Brain microvascular endothelial cell (primary cell): Measurements from ENCODE around the gene SMARCA4.

Experiments
- DNase-seq: peaks from one replicate; pipeline ENCODE4 v3.0.0-alpha.2; 2020
- H3K27ac ChIP-seq: fragments of 250-450 bp; sonication (Bioruptor Pico); 2 replicates; pipeline ENCODE4 v1.5.1; 2020; ENCODE audit warnings: mild to moderate bottlenecking, moderate library complexity
- H3K27me3 ChIP-seq: fragments of 250-450 bp; sonication (Bioruptor Pico); replicated peaks from 2 replicates; pipeline ENCODE4 v1.5.1; 2020; ENCODE audit warnings: mild to moderate bottlenecking
- H3K36me3 ChIP-seq: fragments of 250-450 bp; sonication (Bioruptor Pico); replicated peaks from 2 replicates; pipeline ENCODE4 v1.5.1; 2020; ENCODE audit warnings: mild to moderate bottlenecking
- H3K4me3 ChIP-seq: 2 replicates; pipeline ENCODE4 v1.5.1; 2011; ENCODE audit warnings: low read depth, mild to moderate bottlenecking, control low read depth, low read length, moderate library complexity
- CTCF ChIP-seq: IDR thresholded peaks from 2 replicates; pipeline ENCODE4 v1.5.1; 2011; ENCODE audit warnings: low read depth, mild to moderate bottlenecking, moderate library complexity, low read length, control low read depth, inconsistent platforms; ENCODE audit errors: missing control alignments
- in situ Hi-C: cut with HindIII; loops from 2 replicates; pipeline ENCODE4 v1.10.0; 2017; ENCODE audit warnings: low sequenced_read_pairs, low pct_ligation_motif_present

SMARCA4 gene

DNA sequence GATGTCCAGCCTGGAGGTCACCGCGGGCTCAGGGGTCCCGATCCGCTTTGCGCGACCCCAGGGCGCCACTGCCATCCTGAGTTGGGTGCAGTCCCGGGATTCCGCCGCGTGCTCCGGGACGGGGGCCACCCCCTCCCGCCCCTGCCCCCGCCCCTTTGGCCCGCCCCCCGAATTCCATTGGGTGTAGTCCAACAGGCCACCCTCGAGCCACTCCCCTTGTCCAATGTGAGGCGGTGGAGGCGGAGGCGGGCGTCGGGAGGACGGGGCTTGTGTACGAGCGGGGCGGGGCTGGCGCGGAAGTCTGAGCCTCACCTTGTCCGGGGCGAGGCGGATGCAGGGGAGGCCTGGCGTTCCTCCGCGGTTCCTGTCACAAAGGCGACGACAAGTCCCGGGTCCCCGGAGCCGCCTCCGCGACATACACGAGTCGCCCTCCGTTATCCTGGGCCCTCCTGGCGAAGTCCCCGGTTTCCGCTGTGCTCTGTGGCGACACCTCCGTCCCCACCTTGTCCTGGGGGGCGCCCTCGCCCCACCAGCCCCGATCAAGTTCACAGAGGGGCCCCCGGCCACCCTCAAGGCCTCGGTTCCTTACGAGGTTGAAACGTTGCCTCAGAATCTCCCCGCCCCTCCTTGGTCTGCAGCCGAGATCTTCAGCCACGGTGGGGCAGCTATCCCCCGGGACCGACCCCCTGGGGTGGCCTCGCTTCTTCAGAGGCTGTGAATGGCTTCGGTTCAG lies 129.6 kb downstream of the SMARCA4 start:
- DNase-seq: peak; percentile 95
- Histone ChIP-seq H3K27ac (peak overlapping the region; percentile 91), H3K36me3 (peaks cover 19% of the 10 kb centered on the region), H3K27me3 (no peaks in the 10 kb centered on the region), H3K4me3 (peak overlapping the region; percentile 98)
- in situ Hi-C loops: no loop called here
- TF ChIP-seq CTCF: peak; percentile 4

GRCh38 chr19:11090997-11091702 lies 130.3 kb downstream of the SMARCA4 start:
- peak overlapping the region; percentile 91 for H3K27ac ChIP-seq
- peaks cover 21% of the 10 kb centered on the region for H3K36me3 ChIP-seq
- DNase-seq: no peak
- in situ Hi-C loops: no loop called here
- peak overlapping the region; percentile 98 for H3K4me3 ChIP-seq
- no peaks in the 10 kb centered on the region for H3K27me3 ChIP-seq
- TF ChIP-seq CTCF: no peak

- TF ChIP-seq CTCF: no peak
- in situ Hi-C loops: no loop called here
- Histone ChIP-seq H3K36me3 (peaks cover 24% of the 10 kb centered on the region), H3K27me3 (no peaks in the 10 kb centered on the region), H3K4me3 (peak overlapping the region; percentile 98), H3K27ac (peak overlapping the region; percentile 91)
- DNase-seq: peak; percentile 81
Measured at GRCh38 chr19:11091703-11092153, 130.9 kb downstream of the SMARCA4 start.

DNA sequence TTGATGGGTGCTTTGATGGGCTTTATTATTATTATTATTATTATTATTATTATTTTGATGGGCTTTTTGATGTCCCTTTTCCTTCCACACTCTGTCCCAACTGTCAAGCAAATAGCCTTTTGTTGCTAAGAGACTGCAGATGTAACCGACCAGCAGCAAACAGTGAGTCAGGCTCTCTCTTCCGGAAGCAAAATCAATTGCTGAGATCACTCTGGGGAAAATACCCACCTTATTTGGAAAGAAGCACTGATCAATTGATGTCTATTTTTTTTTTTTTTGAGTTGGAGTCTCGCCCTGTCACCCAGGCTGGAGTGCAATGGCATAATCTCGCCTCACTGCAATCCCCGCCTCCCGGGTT lies 131.3 kb downstream of the SMARCA4 start:
- H3K36me3 ChIP-seq: peaks cover 26% of the 10 kb centered on the region
- peak overlapping the region; percentile 98 for H3K4me3 ChIP-seq
- DNase-seq: peak; percentile 67
- no peak for TF ChIP-seq CTCF
- in situ Hi-C loops: no loop called here
- no peaks in the 10 kb centered on the region for H3K27me3 ChIP-seq
- H3K27ac ChIP-seq: peak overlapping the region; percentile 91

DNA sequence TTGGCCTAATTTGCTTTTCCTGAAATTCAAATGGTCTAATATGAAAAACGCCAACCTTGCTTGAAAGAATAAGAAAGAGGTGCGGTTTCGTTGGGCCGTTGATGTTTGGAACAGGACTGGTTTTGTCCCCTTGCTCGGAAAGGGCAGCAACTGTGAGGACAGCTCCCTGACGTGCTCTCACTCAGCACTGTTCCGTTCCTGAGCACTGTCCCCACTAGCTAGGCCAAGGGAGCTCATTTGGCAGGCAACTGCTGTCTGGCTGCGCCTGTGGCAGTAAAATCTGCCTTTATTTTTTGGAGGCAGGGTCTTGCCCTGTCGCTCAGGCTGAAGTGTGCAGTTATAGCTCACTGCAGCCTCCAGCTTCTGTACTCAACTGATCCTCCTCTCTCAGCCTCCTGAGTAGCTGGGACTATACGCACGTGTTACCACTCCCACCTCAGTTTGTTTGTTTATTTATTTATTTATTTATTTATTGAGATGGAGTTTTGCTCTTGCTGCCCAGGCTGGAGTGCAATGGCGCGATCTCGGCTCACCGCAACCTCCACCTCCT lies 132.9 kb downstream of the SMARCA4 start:
- no peak overlapping the region for H3K27ac ChIP-seq
- H3K36me3 ChIP-seq: peaks cover 33% of the 10 kb centered on the region

More for the DNA sequence above, 132.9 kb downstream of the SMARCA4 start:
- no peak for DNase-seq
- H3K27me3 ChIP-seq: no peaks in the 10 kb centered on the region
- TF ChIP-seq CTCF: no peak
- H3K4me3 ChIP-seq: no peak overlapping the region
- in situ Hi-C loops: no loop called here
